GM19324 (cell line): ENCODE data around the gene CCDC85B.

Source experiments
- ATAC-seq: cut with Tn5 transposase; IDR thresholded peaks from one replicate; pipeline ENCODE4 v1.9.1; 2021; ENCODE audit warnings: mild to moderate bottlenecking, moderate library complexity; ENCODE audit not compliant: unreplicated experiment, low FRiP score

CCDC85B gene

DNA sequence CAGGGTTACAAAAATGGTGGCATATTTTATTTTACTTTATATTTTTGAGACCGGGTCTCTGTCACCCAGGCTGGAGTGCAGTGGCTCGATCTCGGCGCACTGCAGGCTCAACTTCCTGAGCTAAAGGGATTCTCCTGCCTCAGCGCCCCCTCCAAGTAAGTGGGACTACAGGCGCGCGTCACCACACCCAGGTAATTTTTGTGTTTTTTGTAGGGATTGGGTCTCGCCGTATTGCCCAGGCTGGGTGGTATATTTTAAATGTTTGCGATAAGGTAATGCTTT is 10.4 kb downstream of the CCDC85B start:
- no peak for ATAC-seq

DNA sequence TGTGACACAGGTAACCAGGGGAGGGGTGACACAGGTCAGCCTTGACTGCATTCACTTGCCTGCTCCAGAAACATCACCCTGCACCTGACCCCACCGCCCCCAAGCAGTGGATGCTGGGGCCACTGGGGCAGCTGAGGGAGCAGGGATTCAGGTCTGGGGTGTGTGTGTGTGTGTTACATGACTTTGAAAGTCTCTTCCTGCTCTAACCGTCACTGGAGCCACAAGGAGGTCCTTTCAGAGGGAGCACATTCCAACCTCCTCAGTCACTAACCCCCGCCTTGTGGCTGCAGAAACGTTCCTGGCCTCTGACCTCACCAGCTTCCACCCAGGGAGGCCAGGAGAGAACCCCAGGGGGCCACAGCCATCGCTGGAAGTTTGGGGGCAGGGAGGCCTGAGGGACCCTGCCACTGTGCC is 12.6 kb downstream of the CCDC85B start:
- ATAC-seq = no peak

DNA sequence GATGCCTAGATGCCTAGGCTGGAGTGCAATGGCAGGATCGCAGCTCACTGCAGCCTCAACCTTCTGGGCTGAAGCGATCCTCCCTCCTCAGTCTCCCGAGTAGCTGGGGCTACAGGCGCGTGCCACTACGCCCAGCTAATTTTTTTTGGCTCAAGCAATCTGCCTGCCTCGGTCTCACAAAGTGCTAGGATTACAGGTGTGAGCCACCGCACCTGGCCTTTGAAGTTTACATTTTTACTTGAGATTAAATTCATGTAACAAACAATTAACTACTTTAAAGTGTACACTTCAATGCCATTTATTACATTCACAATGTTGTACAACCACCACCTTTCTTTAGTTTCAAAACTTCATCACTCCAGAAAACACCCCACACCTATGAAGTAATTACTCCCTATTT is 13.2 kb downstream of the CCDC85B start:
- no peak for ATAC-seq

DNA sequence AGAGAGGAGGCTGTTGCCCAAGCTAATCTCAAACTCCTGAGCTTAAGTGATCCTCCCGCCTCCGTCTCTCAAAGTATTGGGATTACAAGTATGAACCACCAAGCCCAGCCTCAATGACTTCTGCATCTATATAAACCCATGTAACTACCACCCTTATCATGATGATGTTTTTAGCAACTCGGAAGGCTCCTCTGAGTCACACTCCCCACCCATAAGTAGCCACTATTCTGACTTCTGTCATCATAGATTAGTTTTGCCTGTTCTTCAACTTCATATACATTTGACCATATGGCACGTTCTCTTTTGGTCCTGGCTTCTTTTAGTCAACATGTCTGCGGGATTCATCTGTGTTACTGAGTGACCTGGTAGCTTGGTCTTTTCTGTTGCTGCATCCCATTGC is 16.1 kb downstream of the CCDC85B start:
- no peak for ATAC-seq

DNA sequence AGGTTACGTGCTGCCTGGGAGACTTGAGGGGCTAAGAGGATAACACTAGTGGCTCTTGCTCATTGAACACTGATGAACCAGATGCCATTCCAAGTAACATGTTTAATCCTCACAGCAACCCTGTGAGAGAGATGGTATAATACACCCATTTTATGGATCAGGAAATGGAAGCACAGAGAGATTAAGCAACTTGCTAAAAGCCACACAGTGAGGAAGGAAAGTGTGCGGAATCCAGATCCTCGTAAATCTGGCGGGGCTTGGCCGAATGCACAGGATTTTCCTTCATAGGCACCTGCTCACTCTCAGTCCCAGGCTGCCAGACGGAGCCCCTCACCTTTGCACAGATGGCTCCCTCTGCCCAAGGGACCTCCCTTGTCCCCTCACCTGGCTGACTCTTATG is 17.4 kb downstream of the CCDC85B start:
- ATAC-seq = no peak

DNA sequence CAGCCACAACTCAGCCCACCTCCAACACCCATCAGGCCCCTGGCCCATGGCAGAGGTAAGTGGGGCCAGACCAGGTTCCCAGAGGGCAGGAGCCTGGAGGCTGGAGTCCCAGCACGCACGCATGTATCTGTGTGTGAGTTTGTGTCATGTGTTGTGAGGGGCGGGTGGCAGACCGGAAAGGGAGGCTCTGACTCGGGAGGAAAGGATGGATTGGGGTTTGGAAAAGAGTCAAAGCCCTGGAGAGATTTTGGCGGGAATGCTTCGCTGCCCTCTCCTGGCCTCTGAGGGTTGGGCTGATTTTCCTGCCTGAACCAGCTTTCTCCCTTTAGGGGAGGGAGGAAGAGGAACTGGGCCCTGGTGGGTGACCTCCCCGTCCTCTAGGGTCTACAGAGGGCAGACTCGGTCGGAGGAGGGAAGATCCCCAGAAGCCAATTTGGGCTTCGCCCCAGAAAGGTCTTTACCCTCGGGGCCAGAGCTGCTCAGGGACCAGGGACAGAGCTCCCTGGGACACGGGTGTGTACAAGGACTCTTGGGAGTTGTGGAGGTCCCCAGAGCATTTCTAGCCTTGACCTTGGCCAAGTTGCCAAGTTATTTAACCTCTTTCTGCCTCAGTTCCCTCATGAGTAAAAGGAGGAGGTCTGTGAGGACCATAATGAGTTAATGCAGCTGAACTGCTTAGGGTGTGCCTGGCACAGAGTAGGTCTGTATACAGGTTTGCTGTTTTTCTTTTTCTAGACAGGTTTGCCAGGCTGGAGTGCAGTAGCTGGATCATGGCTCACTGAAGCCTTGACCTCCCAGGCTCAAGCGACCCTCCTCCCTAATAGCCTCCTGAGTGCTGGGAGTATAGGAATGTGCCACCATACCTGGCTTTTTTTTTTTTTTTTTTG is 21.5 kb downstream of the CCDC85B start:
- no peak for ATAC-seq

DNA sequence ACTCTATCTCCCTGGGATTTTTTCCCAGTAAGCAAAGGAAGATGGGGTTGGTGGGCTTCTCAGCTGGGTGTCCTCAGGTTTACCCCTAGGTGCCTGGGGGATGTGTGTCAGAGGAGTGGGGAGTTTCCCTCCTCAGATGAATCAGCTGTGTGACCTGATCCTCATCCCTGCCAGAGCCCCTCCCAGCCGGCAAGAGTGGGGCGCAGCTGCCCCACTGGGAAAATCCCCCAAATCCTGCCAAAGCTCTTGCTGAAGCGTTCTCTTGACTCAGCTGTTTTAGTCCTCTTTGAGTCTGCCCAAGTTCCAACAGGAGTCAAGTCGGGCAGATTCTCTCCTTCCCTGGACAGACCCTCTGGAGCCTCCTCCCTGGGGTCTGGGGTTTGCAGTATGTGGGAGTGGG is 22.4 kb downstream of the CCDC85B start:
- no peak for ATAC-seq

DNA sequence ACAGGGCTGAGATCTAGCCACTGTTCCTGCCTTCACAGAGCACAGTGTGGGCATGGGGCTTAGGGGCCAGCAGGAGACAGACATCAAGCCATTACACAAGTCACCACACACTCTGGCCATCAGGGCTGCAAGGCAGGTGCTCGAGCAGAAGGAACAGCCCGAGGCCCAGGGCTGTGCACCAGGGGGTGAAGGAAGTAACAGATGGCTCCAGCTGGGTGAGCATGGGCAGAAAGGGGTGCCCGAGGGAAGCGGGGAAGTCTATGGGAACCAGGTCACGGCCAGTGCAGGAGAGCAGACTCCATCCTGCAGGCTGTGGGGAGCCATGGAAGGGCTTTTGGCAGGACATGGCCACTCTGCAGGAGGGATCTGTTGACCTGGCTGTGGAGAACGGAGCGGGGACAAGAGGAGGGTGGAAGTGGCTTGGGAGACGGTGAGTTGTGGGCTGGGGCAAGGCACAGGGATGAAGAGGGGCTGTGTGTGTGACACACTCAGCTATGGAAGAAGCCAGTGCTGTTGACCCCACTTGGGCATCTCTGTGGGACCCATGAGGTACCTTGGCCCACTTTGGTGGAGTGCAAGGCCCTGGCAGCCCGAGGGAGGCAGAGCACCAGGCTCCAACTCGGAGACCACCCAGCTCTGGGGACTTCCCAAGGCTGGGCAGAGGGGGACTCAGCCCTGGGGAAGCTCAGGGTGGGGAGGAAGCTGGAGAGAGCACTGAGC is 24.8 kb downstream of the CCDC85B start:
- ATAC-seq = no peak

DNA sequence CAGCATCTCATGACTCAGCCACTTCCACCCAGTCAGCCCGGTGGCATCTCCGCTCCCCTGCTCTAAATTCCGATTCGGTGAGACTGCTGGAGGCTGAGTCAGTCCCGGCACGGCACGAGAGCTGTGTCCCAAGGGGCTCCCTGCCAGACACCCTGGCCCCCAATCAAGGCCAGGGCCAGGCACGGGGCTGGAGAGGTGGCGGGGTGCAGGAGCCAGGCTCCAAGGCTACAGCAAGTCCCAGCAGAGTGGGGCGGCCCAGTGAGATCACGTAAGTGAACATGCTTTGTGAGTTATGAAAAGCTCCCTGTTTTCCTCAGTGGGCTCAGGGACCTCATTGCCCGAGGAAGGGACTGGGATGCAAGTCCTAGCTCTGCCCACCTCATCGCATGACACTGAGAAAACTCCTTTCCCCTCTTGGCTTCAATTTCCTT is 25.4 kb downstream of the CCDC85B start:
- no peak for ATAC-seq

DNA sequence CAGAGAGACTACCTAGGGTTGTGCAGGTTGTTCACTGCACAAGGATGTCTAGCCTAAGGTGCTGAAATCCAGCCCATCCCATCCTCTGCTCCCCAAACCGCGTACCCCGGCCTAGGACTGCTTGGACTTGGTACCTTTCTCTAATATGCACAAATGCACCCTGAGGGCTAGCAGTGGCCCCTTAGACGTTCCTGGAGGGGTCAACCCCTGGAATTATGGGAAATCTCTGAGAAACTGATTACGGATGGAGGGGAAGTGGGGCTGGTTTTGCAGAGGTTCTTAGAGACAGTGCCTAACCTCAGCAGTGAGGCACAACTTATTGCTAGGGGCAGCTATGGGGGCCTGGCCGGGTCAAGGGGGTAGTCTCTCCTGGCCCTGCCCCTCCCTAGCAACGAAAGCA is 25.9 kb downstream of the CCDC85B start:
- no peak for ATAC-seq

DNA sequence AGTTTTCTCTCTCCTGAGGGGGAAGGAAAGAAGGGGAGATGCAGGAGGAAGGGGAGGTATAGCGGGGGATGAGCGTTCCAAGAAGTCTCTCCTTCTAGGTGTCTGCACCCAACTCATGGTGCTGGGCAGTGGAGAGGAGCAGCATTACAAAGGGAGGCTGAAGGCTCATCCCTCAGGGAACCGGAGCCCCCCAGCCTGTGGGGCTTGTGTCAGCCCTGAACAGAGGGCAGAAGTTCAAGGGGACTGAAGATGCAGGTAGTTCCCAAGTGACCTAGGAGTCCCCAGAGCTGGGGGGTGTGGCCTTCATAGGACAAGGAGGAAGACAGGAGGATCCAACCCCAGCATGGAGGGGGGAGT is 26.6 kb downstream of the CCDC85B start:
- ATAC-seq = no peak

DNA sequence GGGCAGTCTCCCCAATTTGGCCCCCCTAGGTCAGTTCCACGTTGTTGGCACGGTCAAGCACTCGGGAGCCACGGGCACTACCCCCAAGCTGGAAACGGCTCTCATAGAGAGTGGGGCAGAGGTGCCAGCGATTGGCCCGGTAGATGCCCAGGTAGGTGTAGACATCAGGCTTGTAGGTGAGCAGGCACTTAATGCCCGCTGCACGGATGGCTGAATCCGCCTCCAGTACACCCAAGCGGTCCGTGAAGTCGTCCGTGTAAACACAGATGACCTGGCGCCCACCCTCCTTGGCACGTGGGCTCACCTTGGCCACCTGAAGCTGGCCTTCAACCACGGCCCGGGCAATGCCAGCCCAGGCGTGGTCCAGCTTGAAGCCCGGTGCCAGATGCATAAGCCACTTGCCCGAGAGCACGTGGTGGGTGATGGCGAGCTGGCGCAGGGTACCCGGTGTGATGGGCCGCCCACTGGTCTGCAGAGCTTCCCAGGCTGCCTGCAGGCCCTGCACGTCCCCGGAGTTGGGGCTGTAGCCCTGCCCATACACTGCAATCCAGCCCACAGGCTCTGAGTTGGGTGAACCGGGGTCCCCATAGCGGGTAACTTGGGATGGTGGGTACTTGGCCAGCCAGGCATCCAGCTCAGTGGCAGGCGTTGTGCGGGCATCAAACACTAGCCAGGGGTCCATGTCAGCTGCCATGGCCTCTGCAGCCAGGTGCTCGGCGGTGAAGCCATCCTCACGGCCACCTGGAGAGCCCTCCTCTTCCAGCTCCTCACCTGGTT is 27.1 kb downstream of the CCDC85B start:
- ATAC-seq = no peak

DNA sequence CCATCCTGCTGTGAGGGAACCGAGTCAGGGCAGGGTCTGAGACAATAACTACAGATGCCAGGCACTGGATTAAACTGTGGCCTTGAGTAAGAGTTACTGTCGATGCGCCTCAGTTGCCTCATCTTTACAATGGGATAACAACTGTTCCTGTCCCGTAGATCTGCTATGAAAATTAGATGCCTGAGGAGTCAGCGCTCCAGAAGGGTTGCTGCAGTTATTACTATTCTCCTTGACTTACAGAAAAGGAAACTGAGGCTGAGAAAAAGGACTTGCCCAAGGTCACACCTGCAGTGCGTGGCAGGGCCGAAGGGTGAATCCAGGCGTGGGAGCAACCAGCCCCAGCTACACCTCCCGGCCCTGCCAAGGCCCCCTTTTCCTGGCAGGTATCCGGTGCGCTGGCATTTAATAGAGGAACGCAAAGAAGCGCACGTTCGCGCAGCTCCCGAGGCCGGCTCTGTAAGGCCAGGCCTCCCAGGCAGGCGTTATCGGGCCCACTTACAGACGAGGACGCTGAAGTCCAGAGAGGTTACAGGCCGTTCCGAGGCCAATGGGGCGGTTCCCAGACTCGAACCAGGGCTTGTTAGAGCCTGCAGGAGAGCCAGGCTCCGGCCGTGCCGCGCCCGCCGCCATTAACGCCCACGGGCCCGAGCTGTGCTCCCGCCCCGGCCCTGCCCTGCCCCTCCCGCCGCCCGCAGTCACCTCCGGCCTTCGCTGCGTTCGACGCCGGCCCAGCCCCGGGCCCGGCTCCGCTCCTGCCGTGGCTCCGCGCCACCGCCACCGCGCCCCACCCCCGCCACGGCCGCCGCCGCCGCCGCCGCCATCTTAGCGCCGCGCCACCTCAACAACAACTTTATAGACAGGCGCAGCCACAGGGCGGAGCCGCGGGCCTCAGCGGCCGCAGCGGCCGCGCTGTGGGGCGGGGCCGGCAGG is 28.0 kb downstream of the CCDC85B start, which contains the start of gene C11orf68:
Gene C11orf68, minus strand, starts transcription at position 852 of the 930 bp plus-strand sequence. Its CDS starts 31 bp downstream, at position 821.
- peak; percentile 61 for ATAC-seq

DNA sequence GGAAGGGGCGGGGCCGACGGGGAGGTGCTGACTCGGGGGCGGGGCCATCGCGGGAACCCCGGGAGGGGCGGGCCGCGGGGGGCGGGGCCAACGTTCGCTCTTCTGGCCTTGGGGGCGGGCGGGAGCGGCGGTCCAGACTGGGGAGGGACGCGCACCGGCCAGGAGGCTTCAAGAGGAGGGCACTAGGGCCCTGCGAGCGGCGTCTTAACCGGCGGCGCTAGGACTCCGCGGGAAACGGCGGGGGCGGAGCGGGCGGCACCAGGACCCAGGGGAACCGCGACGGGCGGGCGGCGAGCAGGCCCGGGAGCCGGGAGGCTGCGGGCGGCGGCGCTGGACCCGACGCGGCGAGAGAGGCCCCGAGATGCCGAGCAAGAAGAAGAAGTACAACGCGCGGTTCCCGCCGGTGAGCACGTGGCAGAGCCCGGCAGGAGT is 28.7 kb downstream of the CCDC85B start, which contains the start of gene DRAP1:
Gene DRAP1, plus strand, starts transcription at position 286 of the 432 bp plus-strand sequence. Its CDS starts 76 bp downstream, at position 362.
- peak; percentile 86 for ATAC-seq

DNA sequence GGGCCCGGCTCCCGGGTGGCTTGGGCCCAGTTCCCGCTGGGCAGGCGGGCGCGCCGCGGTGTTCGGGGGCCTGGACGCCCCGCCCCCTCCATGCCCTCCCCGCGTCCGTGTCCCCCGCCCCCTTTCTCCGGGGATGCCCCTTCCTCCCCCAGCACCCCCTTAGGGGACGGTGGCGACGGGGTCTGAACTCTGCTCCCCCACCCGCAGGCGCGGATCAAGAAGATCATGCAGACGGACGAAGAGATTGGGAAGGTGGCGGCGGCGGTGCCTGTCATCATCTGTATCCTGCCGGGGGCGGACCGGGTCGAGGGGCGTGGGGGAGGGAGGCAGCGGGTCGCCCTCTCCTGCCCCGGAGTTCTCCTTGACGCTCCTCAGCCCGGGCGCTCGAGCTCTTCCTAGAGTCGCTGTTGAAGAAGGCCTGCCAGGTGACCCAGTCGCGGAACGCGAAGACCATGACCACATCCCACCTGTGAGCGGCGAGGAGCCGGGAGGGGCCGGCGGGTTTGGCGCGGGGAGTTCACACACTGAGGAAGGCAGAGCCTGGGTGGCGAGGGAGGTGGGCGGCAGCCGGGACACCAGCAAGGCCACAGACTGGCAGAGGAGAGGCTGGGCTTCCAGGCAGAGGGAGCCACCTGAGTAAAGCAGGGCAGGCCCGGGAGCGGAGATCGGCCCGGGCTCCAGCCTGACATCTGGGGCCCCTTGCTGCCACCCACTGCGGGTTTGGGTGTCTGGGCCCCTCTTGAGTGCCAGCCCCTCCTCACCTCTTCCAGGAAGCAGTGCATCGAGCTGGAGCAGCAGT is 29.3 kb downstream of the CCDC85B start:
- ATAC-seq = peak; percentile 51

DNA sequence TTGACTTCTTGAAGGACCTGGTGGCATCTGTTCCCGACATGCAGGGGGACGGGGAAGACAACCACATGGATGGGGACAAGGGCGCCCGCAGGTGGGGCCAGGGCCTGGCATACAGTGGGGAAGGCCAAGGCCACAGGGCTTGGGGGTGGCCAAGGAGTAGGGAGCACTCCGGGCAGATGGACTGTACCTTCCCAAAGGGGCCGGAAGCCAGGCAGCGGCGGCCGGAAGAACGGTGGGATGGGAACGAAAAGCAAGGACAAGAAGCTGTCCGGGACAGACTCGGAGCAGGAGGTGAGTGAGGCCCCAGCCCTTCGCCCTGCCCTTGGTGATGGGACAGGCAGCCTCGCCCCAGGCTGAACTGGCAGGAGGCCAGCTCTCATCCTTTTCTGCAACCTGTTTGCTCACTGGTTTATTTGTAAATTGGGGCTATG is 29.9 kb downstream of the CCDC85B start:
- no peak for ATAC-seq

DNA sequence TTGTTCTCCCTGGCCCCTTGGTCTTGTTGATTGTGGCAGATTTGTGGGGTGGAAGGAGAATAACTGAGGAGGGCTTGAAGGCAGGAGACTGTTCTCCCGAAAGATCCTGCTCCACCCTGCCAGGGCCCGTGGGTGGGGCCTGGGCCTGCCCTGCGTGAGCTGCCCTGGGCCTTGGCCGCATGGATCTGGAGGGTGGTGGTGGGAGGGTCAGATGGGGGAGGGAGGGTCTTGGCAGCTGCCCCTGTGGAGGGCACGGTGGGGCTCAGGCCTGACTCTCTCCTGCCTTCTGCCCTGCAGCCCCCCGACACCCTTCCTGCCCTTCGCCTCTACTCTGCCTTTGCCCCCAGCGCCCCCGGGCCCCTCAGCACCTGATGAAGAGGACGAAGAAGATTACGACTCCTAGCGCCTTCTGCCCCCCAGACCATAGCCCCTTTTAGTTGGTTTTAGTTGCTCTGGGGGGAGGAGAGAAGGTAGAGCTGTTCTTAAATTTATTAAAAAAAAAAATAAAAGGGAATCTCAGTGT is 30.6 kb downstream of the CCDC85B start:
- no peak for ATAC-seq

DNA sequence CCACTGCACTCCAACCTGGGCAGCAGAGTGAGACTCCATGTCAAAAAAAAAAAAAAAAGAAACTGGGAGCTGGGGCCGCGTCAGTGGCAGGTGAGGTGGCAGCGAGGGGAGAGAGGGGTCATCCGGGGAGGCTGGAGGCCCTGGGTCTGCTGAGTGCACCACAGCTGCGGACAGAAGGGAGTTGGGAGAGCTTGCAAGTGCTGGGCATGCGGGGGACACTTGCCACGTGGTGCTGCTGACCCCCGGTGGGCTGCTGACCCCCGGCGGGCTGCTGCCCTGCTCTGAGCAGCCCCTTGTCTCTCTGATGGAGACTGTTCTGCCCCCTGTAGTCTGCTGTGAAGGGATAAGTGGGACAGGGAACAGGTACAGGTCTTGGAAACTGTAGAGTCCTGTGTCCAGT is 31.4 kb downstream of the CCDC85B start:
- ATAC-seq = no peak

DNA sequence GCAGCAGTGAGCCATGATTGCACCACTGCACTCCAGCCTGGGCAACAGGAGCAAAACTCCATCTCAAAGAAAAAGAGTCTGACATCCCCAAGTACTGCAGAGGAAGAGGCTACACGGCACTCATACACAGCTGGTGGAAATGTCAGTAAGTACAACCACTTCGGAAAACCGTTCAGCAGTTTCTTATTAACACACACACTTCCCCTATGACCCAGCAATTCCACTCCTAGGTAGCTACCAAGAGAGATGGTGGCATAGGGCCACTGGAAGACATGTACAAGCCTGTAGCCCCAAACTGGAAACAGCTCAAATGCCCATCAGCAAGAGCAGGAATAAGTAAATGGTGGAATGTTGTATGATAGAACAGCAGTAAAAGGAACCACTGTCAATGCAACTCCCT is 32.1 kb downstream of the CCDC85B start:
- no peak for ATAC-seq
